Hematopoietic multipotent progenitor cell treated with erythropoietin and hydrocortisone succinate and interleukin-3 and kit ligand, for 15 days (in vitro differentiated cells): Measurements from ENCODE around the gene SERPINB8.

Experiments used
- DNase-seq: peaks from one replicate; pipeline ENCODE4 v3.0.0-alpha.2; 2015; ENCODE audit warnings: low spot score

The SERPINB8 gene

DNA sequence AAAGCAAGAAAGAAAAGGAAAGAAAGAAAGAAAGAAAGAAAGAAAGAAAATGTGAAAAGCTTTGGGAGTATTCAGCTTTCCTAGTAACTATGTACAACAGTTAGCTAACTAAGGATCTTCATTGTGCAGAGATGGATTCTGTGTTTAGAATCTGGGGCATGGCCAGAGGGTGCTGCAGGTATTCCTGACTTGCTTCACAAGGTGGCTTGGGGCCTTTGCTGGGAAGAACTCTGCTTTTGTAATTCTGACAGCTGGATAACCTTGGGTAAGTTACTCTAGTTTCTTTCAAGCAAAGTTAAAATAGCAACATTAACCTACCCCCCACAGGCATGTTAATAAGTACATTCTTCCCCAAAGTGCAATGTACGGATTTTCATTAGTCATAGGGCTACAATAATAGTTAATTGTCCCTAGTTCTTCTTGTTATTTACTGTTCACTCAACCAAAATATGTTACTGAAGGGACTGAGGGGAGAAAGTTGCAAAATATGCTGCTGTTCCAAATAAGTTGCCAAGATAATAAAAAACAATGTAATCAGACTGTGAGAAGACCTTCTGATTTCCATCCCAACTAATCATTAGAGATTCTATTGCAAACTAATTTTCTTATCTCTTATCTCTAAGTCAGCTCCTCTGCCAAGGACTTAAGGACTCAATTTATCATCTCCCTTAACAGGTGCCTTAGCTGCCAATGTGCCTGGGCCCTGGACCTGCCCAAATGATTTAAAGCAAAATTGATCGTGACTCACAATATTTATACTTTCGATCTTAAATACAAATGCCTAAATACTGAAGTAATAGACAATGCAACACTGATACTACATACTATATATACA, 50.3 kb downstream of the SERPINB8 start:
- no peak for DNase-seq

- DNase-seq = no peak
Measured at GRCh38 chr18:64026350-64026749, 56.5 kb downstream of the SERPINB8 start.

DNA sequence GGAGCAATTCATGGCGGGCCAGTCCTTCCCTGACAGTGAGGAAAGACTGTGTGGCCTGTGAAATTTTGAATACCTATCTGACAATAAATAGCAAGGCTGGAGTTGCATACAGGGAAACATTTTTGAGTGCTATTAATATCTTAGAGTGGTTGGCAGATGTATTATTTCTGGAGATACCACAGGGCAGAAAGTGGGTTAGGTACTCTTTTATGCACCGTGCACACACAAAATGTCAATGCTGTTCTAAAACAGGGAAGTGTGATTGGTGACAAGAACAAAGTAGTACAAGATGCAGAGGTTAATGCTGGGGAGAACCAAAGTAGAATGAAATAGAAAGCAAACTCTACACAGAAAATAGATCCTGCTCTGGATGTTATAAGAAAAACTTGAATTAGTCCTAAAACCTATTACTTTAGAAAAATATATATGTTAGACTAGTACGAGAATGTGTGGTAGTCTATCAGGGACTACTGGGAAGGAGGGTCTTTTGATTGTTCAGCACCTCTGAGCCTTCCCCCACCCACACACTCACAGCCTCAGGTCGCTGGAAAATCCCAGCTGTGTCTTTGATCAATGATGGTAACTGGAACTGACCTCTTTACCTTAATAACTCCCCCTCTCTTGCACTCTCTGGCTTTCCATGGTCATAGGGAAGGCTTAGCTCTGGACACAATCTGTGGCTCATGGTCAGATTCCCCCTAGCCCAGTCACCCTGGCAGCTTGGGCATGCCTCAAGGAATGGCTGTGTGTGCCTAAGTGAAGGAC, 58.2 kb downstream of the SERPINB8 start:
- DNase-seq = no peak

DNA sequence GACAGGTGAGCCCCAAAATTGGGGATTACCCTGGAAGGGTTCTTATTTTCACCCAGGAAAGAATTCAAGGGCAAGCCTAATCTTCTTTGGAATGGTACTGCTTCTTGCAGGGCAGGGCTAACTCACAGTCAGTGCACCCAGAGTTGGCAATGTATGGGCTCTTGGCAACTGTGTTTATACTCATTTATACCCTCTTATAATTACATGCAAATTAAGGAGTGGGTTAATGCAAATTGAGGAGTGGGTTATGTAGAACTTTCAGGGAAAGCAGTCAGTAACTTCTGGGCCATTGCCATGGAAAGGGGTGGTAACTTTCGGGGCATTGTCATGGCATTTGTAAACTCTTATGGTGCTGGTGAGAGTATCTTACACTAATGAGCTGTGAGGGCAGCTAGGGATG, 59.2 kb downstream of the SERPINB8 start:
- DNase-seq = no peak

GRCh38 chr18:64031411-64031810, 61.5 kb downstream of the SERPINB8 start:
- no peak for DNase-seq

DNA sequence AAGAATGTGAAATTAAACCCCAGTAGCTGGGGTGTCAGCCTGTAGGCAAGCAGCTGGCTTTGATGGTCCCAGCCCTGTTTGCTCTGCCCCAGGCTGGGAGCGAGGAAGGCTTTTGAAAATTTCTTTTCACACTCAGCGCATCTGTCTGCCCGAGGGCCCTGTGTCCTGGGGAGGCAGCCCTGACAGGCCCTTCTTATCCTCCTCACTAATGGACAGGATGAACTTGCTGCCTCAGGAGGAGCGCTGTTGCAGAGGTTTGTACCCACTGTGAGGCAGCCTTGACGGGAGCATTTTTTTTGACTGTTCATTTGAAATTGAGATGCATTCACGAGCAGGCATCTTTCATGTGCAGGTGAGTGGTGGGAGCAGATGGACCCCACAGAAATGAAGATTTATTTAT, 62.4 kb downstream of the SERPINB8 start:
- DNase-seq = no peak

- DNase-seq = no peak
Measured at GRCh38 chr18:64037812-64038414, 68.0 kb downstream of the SERPINB8 start.
